GM21381 (cell line): ENCODE results near the gene OR10G4.
"Not testable (repeated sequence)": the region's sequence is repeated elsewhere in the genome, so short reads cannot be mapped to it uniquely, and the experiment has no call there.

Experiments used
- ATAC-seq: cut with Tn5 transposase; IDR thresholded peaks from one replicate; pipeline ENCODE4 v1.9.1; 2021; ENCODE audit warnings: mild to moderate bottlenecking, moderate library complexity; ENCODE audit not compliant: unreplicated experiment

The OR10G4 gene

GRCh38 chr11:124012697-124013096, at the start of gene OR10G4:
Gene OR10G4, plus strand, starts transcription at chr11:124012997. Its CDS starts 2,578 bp downstream, at chr11:124015575.
- ATAC-seq: no peak

GRCh38 chr11:123973816-123974215, 39.0 kb upstream of the OR10G4 start:
- ATAC-seq: no peak

- ATAC-seq: no peak
Measured at GRCh38 chr11:123976770-123977560, 35.8 kb upstream of the OR10G4 start.

GRCh38 chr11:123977731-123978347, 35.0 kb upstream of the OR10G4 start, which contains the start of gene OR10S1:
Gene OR10S1, minus strand, starts transcription at chr11:123977781. Its CDS starts 117 bp downstream, at chr11:123977664.
- no peak for ATAC-seq

GRCh38 chr11:123979311-123979710, 33.5 kb upstream of the OR10G4 start:
- ATAC-seq: no peak

- no peak for ATAC-seq
Measured at GRCh38 chr11:123995119-123995518, 17.7 kb upstream of the OR10G4 start, which contains the start of gene OR10G6. Gene OR10G6, minus strand, starts transcription at chr11:123995161. Its CDS starts 0 bp downstream, at chr11:123995161.

- ATAC-seq: not testable (repeated sequence)
Measured at GRCh38 chr11:124015837-124016236, 3.0 kb downstream of the OR10G4 start.

GRCh38 chr11:124026498-124026897, 13.7 kb downstream of the OR10G4 start, which contains the start of gene OR10G8:
Gene OR10G8, plus strand, starts transcription at chr11:124026798. Its CDS starts 2,825 bp downstream, at chr11:124029623.
- no peak for ATAC-seq

- ATAC-seq: no peak
Measured at GRCh38 chr11:124036666-124037065, 23.9 kb downstream of the OR10G4 start.

- ATAC-seq: no peak
Measured at GRCh38 chr11:124039557-124039956, 26.8 kb downstream of the OR10G4 start.

- no peak for ATAC-seq
Measured at GRCh38 chr11:124041254-124041653, 28.5 kb downstream of the OR10G4 start, which contains the start of gene OR10G7. Gene OR10G7, minus strand, starts transcription at chr11:124041325. Its CDS starts 2,324 bp downstream, at chr11:124039001.

- ATAC-seq: no peak
Measured at GRCh38 chr11:124043420-124043819, 30.6 kb downstream of the OR10G4 start.

- no peak for ATAC-seq
Measured at GRCh38 chr11:124050748-124051147, 38.0 kb downstream of the OR10G4 start.

- ATAC-seq: no peak
Measured at GRCh38 chr11:124052966-124053365, 40.2 kb downstream of the OR10G4 start.
